OCI-M2 (cell line): Measurements from ENCODE around the gene PLSCR1.
"Not testable (repeated sequence)": the region's sequence is repeated elsewhere in the genome, so short reads cannot be mapped to it uniquely, and the experiment has no call there.

Source experiments
- DNase-seq: peaks from one replicate; lab custom pipeline; 2025; ENCODE audit not compliant: unreplicated experiment; lab: John Stamatoyannopoulos, UW

The PLSCR1 gene

GRCh38 chr3:146550743-146551510, 6.5 kb upstream of the PLSCR1 start:
- no peak for DNase-seq

- DNase-seq, result no peak
Observed at GRCh38 chr3:146550070-146550615, 5.7 kb upstream of the PLSCR1 start.

- no peak for DNase-seq
Observed at GRCh38 chr3:146547235-146547835, 2.9 kb upstream of the PLSCR1 start.

GRCh38 chr3:146546366-146546965, 2.1 kb upstream of the PLSCR1 start:
- DNase-seq, result no peak

GRCh38 chr3:146544929-146545528, 622 bp upstream of the PLSCR1 start:
- no peak for DNase-seq

- DNase-seq, result no peak
Observed at GRCh38 chr3:146543461-146544001, 876 bp downstream of the PLSCR1 start.

- DNase-seq, result no peak
Observed at GRCh38 chr3:146542978-146543377, 1.4 kb downstream of the PLSCR1 start.

- DNase-seq, result no peak
Observed at GRCh38 chr3:146542179-146542578, 2.2 kb downstream of the PLSCR1 start.

GRCh38 chr3:146540978-146541377, 3.4 kb downstream of the PLSCR1 start:
- no peak for DNase-seq

GRCh38 chr3:146540236-146540635, 4.2 kb downstream of the PLSCR1 start:
- DNase-seq, result no peak

- no peak for DNase-seq
Observed at GRCh38 chr3:146539315-146539714, 5.1 kb downstream of the PLSCR1 start.

- DNase-seq, result no peak
Observed at GRCh38 chr3:146537603-146538002, 6.8 kb downstream of the PLSCR1 start.

- no peak for DNase-seq
Observed at GRCh38 chr3:146536681-146537080, 7.7 kb downstream of the PLSCR1 start.

GRCh38 chr3:146532406-146532805, 12.0 kb downstream of the PLSCR1 start:
- no peak for DNase-seq

GRCh38 chr3:146530609-146531008, 13.8 kb downstream of the PLSCR1 start:
- no peak for DNase-seq

GRCh38 chr3:146529021-146529420, 15.4 kb downstream of the PLSCR1 start:
- no peak for DNase-seq

GRCh38 chr3:146524961-146525360, 19.4 kb downstream of the PLSCR1 start:
- no peak for DNase-seq

GRCh38 chr3:146523531-146523930, 20.9 kb downstream of the PLSCR1 start:
- DNase-seq, result no peak

GRCh38 chr3:146522174-146523158, 21.9 kb downstream of the PLSCR1 start:
- not testable (repeated sequence) for DNase-seq

- DNase-seq, result no peak
Observed at GRCh38 chr3:146521394-146521793, 23.0 kb downstream of the PLSCR1 start.
